Right kidney (tissue), 1 donor: ENCODE results near the gene HSPB7.
"Not testable (repeated sequence)": the region's sequence is repeated elsewhere in the genome, so short reads cannot be mapped to it uniquely, and the experiment has no call there.

ENCODE experiments used
- DNase-seq: peaks from one replicate; pipeline ENCODE4 v3.0.0-alpha.2; 2016

Gene HSPB7

GRCh38 chr1:16022393-16022792 is 4.5 kb upstream of the HSPB7 start:
- no peak for DNase-seq

DNA sequence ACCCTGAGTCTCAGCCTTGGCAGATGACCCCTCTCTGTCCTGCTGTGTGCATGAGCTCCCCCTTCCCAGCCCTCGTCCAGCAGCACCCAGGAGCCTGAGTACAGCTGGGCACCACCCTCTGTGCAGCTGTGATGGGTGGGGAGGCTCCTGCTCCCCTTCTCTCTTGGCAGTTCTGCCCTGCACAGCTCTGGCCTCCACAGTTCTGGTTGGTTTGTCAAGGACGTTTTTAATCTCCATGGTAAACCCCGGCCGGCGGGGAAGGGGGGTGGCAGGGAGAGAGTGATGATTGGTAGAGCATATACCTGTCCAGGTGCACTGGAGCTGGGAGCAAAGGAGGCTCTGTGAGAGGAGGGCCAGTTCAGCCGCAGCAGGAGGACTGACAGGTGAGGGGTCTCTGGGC is 3.8 kb upstream of the HSPB7 start, which contains the start of gene CLCNKA:
TSS of gene CLCNKA (plus strand) at position 356 of the 400 bp plus-strand sequence. CDS start 584 bp downstream, outside the sequence.
- peak; percentile 39 for DNase-seq

DNA sequence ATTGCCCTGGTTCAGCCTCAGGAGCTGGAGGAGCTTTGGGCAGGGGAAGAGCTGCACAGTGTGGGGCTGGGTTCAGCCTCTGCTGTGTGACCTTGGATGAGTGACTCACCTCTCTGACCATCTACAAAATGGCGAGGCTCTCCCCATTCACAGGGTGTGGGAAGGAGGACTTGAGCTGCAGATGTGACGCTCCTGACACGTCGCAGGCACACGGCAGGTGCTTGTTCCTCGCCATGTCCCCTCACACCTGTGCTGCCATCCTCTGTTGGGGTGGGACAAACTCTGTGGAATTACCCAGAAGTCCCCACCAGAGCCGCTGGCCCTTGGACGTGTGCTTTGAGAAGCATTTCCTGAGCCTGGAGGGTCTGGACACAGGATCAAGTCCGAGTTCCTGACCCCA is 3.0 kb upstream of the HSPB7 start:
- DNase-seq, result not testable (repeated sequence)

GRCh38 chr1:16020325-16020724 is 2.5 kb upstream of the HSPB7 start:
- no peak for DNase-seq

DNA sequence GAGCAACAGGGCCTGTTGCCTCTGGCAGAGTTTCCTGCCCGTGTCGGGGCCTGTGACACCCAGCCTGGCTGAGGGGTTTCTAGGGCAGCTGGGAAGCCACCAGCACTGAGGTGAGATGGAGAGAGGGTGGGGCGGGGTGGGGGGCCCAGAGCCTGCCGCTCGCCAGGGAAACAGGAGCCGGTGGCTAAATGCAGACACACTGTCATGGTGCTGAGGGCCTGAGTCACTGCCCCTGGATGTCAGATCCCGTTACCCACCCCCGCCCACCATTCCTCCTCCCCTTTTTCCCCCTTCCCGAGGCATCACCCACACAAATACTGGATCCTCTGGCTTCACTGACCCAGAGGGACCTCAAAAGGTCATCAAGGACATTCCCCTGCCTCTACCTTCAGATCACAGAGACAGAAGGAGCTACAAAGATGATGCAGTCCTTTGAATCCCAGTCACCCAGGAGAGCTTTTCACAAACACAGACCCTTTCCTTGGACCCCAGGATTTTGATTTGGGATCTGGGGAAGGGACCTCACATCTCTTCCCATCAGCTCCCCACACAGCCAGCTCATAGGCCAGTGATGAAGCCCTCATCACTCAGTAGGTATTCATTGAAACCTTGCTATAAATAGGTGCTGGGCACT is 1.9 kb upstream of the HSPB7 start:
- DNase-seq, result no peak

- peak; percentile 32 for DNase-seq
Measured at GRCh38 chr1:16018749-16019643, 1.2 kb upstream of the HSPB7 start.

DNA sequence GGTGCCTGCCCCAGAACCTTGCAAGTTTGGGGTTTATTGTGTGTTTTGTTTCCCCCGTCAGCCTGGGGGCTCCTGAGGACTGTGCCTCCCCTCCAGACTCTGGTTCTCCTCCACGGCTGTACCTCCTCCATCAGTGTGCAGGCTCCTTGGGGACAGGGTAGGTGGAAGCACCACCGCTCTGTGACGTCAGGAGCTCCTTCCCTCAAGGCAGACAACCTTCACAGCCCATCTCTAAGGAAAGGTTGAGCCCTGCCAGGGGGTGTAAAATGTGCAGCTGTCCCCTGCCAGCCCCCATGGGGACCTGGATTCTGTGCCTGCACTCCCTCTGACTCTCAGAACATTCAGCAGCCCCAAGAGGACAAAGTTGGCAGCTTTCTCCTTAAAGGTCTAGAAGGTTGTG is 465 bp upstream of the HSPB7 start:
- no peak for DNase-seq

- DNase-seq, result peak; percentile 23
Measured at GRCh38 chr1:16017076-16017460, 775 bp downstream of the HSPB7 start.

DNA sequence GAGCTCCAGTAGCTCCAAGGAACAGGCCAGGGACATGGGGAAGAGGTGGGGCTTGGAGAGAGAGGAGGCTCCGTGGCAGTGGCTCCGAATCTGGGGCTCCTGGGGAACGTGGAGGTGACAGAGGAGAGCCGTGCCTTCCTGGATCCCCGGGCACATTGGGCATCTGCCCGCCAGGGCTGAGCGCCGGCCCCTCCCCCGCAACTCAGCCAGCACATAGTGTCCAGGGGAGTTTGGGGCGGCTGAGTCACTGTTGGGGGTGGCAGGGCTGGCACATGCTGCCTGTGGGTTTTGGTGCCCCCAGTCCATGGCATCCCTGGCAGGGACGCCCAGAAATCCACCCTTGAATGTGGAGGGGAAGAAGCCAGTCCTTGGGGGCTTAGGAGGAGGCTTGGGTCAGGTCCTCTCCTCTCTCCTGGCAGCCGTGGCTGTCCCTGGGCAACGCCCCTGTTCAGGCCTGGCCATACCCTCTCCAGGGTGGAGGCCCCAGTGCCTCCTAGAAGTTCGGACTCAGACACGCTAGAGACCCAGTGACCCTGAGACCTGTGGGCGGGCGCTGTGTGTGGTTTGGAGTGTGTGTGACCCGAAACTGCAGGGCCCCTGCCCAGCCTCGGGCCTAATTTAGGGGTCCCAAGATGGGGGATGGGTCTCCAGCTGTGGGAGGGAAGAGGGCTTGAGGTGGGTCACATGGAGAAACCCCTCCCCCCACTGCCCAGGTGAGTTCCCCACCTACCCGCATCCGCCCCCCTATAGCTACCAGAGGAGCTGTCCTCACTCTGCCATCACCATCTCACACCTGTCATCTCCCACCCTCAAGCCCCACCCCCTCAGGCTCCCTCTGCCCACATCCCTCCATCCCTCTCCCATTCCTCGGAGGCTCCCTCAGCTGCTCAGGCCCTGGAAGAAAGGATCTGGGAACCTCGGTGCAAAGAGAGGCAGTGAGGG is 1.6 kb downstream of the HSPB7 start:
- no peak for DNase-seq

DNA sequence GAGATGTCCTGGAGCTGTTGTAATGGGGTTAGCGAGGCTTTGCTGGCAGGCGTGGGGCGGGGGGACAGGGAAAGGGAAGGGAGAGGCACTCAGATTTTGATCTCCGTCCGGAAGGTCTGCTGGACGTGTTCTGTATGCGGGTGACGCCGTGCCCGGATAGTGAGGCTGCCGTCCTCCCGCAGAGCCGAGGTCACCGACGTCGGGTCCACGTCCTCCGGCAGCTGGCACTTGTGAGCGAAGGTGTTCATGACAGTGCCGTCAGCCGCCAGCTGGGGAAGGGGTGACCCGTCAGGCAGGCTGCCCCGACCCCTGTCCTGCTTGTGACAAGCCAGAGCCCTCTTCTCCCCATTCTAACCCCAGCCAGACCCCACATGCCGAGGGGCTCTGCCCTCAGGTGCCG is 2.4 kb downstream of the HSPB7 start:
- no peak for DNase-seq

DNA sequence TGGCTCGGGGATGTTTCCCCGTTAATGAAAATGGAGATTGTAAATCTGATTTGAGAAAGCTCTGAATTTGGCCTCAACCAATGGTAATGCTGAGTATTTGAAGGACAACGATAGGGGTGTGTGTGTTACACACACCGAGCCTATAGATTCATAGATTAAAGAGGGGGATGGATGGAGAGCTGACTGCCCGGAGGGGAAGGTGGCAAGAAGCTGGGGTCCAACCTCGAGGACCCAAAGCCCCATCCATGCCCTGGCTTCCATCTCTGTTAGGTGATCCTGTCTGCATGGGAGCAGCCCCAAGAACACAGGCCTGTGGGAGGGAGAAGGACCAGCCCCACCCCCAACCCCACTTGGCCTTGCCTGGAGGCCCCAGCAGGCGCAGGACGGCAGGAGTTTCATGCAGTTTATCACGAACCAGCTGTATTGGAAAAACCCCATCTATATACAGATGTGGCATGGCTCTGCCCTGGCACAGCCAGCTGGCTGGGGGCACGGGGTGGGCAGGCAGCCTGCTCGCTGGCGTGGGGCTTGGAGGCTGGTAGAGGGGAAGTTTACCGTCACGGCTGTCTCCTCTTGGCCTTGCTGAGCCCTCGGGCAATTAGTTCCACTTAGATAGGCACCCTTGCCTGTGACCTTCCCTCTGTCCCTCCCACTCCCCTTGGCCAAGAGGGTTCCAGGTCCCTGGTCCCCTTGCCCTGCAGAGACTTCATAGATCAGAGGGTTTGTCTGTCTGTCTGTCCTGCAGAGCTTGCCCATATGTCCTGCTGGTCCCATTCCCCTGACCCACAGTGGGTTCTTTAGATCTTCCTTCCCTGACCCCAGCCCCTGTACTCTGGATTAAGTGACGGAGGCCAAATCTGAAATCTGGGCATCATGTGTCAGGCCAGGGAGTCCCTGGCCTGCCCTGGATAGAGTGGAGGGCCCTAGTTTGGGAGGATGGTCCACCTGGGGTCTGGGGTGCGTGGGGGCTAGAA is 3.0 kb downstream of the HSPB7 start:
- DNase-seq, result peak; percentile 38

DNA sequence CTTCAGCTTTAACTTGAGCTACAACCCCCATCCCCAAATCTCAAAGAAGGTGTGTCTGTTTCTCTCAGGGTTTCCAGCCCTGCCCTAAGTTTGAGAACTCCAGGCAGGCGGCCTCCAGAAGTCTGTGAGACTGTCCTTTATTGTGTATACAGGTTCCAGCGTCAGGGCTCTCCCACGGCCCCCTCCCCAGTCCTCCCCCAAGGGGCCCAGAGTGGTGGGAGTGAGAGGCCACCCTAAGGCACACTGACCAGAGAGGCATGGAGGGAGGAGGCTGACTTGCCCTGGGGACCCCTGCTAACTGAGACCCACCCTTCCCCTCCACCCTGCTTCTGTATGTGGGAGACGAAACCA is 4.0 kb downstream of the HSPB7 start:
- no peak for DNase-seq

DNA sequence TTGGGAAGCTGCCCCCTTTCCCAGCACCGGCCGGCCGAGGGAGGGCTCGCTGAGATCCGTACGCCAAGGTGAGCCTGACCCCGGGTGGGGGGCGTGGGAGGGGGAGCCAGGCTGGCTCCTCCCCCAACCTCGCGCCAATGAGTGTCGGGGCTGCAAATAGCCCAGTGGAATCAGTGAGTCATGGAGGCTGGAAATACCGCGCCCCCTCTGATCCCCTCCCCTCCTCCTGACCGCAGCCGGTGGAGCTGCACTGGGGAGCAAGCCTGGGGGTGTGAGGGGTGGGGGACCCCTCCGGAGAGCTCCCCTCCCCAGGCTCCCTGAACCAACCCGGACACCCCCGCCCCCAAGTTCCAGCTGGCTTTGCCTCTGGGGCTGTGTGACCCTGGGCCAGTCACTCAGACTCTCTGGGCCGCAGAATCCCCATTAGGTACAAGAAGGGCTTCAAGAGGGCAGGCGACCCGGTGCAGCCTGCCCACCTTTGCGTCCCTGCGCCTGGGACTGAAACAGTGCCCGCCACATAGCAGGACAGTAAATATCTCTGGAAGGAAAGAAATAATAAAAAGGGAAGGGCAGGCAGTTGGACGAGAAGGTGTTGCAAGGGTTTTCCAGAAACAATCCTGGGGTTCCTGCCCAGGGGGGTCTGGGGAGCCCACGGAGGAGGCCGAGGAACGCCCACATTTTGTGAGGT is 4.5 kb downstream of the HSPB7 start:
- no peak for DNase-seq

DNA sequence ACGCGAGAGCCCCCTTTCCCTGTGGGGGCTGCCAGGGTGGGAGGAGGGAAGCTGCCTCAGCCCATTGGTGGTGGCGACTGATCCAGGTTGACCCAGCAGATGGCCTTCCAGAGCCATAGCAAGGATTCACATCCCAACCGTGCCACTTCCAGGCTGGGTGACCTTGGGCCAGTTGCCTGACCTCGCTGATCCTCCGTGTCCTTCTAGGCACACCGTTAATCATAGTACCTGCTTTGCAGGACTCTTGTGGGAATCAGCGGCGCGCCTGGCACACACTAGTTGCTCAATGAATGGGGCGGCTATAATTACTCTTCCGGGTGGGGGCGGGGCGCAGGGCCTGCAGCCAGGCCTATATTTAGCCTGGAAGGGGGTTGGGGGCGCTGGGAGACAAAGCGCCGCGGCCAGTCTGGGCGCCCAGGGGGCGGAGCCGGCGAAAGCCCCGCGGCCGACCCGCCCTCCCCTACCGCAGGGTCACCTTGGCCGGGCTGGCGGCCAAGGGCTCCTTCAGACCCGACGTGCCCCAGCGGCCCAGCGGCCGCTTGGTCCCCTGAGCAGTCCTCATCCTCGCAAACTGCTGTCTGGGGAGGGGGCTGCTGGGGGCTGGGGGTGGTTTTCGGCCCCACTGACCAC is 5.1 kb downstream of the HSPB7 start:
- peak; percentile 72 for DNase-seq

GRCh38 chr1:16011936-16012589 is 5.8 kb downstream of the HSPB7 start:
- no peak for DNase-seq

DNA sequence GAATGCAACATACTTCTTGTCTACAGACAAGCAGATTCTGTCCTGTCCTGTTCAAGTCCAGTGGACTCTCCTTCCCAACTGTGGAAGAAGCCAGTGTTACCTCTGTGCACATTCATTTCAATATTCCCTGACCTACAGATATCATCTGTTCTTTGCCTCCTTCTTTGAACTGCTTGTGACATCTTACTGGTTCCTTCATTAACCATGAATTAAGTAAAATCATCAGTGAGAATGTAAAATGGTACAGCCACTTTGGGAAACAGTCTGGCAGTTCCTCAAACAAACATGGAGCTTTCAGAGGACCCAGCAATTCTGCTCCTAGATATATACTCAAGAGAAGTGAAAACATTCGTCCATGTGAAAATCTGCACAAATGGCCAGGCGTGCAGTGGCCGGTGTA is 7.0 kb downstream of the HSPB7 start:
- no peak for DNase-seq

GRCh38 chr1:16009678-16010077 is 8.2 kb downstream of the HSPB7 start:
- no peak for DNase-seq

- DNase-seq, result peak; percentile 67
Measured at GRCh38 chr1:16009030-16009460, 8.8 kb downstream of the HSPB7 start.

DNA sequence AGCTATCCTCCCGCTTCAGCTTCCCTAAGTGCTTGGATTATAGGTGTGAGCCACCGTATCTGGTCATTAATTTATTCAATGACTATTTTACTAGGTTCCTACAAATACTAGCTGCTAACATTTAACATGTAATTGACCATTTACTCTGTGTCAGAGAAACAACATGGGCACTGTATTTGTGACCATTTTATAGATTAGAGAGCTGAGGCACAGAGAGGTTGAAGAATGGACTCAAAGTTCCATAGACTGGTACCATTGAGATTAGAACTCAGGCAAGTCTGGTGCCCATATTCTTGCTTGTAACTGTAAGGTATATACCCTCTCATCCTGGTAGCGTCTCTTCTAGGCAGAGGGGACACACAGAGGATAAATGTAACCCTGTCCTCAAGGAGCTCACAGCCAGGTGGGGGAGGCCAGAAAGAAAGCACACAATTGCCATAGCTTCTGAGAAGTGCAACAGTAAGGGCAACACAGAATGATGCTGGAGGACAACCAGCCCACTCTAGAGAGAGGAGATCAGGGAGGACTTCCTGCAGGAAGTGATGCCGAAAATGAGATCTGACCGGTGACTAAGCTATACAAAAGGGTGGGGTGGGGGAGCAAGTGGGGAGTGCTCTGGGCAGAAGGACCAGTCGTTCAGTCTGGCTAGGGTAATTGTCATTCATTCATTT is 10.0 kb downstream of the HSPB7 start:
- DNase-seq, result no peak
